GM12875 (cell line): Measurements from ENCODE around the gene ZC3H12C.

Experiments
- H3K4me3 ChIP-seq: one replicate; pipeline ENCODE4 v1.5.1; 2011; ENCODE audit warnings: low read depth, low read length, control low read depth
- TF ChIP-seq, protein P1 (sequence below): IDR thresholded peaks from 2 replicates; pipeline ENCODE4 v1.5.1; 2011; ENCODE audit warnings: low read depth, mild to moderate bottlenecking, control low read depth, inconsistent platforms, low read length, moderate library complexity, borderline replicate concordance; ENCODE audit not compliant: insufficient read depth

ZC3H12C gene

DNA sequence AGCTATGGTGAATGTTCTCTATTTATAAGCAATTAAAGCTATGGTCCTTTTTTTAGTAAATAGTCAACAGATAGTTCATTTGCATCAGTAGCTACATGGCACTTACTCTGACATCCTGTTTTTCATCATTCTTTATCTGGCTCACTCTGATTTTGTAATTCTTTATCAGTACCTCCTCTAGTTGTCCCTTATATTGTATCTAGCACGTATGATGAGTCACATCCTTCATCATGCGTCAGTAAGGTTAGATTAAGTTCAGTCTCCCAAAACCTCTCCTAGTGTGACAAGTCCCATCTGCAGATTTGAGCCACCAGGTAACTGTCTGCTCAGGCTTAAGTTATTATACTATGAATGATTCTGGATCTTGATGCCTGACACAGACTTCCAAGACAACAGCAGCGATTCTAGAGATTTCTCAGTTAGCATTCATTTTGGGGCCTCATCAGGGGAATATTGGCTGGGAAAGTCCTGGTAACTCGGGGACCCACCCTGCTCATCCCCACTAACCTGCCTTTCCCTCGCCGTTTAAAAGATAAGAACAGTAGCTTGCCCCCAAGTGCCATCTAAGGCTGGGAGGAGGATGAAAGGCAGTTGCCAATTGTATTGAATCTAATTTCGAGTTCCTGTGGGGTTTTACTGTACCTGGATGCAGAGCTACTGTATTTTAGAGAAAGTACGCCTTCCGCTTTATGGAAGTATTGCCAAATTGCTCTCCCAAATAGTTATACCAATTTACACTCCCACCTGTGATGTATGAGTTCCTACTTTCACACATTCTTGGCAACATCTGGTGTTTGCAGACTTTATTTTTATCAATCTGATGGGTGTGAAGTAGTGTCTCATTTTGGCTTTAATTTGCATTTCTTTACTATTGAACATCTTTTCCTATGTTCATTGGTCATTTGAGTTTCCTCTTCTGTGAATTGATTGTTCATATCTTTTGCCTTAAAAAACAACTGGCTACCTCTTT lies 55.9 kb downstream of the ZC3H12C start:
- TF ChIP-seq, protein P1, sequence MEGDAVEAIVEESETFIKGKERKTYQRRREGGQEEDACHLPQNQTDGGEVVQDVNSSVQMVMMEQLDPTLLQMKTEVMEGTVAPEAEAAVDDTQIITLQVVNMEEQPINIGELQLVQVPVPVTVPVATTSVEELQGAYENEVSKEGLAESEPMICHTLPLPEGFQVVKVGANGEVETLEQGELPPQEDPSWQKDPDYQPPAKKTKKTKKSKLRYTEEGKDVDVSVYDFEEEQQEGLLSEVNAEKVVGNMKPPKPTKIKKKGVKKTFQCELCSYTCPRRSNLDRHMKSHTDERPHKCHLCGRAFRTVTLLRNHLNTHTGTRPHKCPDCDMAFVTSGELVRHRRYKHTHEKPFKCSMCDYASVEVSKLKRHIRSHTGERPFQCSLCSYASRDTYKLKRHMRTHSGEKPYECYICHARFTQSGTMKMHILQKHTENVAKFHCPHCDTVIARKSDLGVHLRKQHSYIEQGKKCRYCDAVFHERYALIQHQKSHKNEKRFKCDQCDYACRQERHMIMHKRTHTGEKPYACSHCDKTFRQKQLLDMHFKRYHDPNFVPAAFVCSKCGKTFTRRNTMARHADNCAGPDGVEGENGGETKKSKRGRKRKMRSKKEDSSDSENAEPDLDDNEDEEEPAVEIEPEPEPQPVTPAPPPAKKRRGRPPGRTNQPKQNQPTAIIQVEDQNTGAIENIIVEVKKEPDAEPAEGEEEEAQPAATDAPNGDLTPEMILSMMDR = no peak

DNA sequence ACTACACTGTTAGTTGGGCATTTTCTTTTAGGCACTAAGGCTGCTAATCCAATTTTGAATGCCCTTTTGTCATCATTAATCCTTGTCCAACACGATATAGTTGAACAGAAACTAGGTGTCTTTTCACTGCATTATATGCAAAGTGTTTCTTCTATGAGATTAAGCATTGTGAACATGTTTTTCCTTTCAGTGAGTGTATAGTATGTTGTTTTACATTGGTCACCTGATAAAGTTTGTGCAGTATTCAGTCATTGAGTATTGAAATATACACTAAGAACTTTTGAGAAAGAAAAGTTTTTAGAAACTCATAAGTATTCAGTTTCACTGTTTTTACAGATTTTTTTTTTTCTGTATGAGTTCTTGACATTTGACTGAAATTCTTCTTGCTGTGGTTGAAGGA lies 59.0 kb downstream of the ZC3H12C start:
- TF ChIP-seq, protein P1 = no peak

More for the DNA sequence above, 55.9 kb downstream of the ZC3H12C start:
- no peak overlapping the region for H3K4me3 ChIP-seq

DNA sequence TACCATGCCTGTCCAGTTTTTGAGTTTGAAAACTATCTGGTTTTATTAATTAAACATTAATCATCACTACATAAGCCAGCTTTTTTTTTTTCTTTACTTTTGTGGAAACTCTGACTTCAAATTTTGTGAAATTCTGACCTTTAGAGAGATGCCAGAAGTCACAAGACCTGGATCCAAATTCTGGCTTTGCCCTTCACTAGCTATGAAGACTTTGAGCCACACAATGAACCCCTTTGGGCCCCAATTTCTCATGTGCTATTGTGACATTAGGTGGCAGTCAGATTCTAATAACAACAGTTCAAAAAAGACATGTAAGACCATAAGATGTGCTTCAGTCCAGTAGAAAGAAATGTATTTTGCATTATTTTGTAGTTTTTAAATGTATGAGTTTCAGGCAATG lies 60.3 kb downstream of the ZC3H12C start:
- H3K4me3 ChIP-seq = no peak overlapping the region
- TF ChIP-seq, protein P1 = no peak

More for the DNA sequence above, 59.0 kb downstream of the ZC3H12C start:
- no peak overlapping the region for H3K4me3 ChIP-seq

DNA sequence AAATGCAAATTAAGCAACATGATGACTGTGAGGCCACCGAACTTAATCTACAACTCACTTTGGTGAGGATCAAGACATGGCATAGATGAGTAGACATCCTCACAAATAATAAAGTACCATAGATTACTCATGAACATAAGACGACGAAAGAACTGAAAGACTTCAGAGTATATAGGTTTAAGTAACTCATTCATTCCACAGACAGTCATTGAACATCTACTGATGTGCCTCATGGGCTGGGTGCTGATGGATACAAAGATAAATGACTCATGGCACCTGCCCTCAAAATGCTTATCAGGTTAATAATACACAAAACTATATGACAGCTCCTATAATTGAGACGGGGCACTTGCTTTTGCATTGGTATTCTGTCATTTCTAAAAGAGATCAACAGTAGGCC lies 63.3 kb downstream of the ZC3H12C start:
- H3K4me3 ChIP-seq = no peak overlapping the region
- TF ChIP-seq, protein P1 = no peak

DNA sequence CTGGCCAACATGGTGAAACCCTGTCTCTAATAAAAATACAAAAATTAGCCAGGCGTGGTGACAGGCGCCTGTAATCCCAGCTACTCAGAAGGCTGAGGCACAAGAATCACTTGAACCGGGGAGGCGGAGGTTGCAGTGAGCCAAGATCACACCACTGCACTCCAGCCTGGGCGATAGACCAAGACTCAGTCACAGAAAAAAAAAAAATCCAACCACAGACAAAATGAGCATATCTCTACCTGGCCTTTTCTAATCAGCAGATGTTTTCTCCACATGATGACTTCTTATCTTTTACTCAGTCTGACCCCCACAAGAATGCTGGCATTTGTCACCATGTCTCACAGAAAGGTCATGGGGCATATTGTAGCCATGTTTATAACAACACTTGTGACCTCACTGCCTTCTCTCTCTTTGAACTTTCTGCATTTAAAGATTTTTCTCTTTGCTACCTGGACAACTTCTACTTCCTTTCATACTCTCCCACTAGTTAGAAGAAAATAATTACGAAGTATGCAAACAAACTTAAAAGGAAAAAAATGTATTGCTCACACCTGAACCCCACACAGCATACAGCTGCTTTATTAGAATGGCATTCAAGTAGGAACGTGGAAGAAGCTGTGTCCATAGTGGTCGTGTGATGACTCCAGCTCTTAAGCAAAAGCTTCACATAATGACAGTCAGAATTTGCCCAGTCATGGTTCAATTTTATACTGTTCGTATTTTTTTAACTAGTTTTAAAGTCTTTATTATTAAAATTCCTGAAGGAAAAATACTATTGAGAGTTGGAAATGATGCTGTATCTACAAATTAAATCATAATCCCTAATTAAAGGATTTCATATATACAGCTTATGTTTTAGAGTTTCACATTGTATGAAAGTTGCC lies 65.4 kb downstream of the ZC3H12C start:
- no peak overlapping the region for H3K4me3 ChIP-seq
- TF ChIP-seq, protein P1 = no peak

DNA sequence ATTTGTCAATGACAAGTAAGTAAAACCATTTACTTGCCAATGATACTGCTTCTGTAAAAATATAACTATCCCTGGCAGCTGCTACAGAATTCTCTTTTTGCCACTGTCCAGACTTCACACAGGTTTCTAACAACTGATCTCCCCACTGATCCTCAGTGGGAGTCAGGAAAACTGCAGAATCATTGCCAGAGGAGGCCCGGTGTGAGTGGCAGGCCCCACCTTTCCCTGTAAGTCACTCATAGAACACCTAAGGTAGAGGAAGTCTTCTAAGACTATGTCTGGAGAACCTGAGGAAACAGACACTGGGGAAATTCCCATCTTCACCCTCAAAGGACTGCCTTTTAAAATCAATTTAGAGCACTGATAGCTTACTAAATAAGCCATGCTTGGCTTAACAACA lies 66.3 kb downstream of the ZC3H12C start:
- TF ChIP-seq, protein P1 = no peak
- no peak overlapping the region for H3K4me3 ChIP-seq
